ENCODE data around the gene PRPF6. TPM values are rescaled to one million over a fixed set of nuclear protein-coding genes. Genes with fewer than 3 reads are reported as not detected.

PRPF6 gene
- total RNA-seq, 4 donors from 2014 or later = 70.7 to 93.0 (median 83.9) TPM

DNA sequence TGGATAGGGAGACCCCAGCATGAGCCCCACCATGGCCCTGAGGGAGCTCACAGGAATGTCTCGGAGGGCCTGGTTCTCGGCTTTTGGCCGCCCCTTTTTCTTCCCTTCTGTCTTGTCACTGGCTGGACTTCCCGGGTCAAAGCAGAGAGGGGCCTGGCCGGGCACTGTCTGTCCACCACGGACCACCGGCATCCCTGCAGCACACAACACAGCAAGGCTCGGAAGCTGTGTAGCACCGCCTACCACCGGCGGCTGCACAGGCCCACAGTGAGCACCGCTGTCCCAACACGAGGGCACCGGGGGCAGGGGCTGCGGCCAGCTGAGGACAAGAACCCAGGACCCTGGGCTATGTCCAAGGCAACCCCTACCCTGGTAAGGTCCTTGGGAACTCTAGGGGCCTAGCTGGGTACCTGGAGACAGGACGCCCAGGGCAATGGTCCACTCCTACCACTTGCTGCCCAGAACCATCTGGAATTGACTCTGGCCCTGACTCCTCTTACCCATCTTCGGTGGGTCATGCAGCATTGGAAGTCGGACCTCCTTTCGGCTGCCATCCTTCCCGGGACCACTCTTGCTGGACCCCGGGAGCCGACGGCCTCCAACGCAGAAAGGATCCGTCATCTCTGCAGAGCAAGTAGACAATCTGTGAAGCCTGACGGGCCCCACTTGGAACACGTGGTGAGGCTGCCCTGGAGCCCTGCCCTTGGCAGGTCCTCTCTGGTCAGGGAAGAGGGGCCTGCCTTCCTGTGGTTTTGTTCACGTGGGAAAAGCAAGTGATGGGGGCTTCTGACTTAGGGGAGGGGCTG, 13.4 kb upstream of the PRPF6 start:
- H3K27ac ChIP-seq = no peak overlapping the region
- DNase-seq (ENCODE audit: low spot score in 2 of 2) = peak; percentile 56 to 76
- no peaks in the 10 kb centered on the region for H3K9me3 ChIP-seq
- TF ChIP-seq, protein P1, sequence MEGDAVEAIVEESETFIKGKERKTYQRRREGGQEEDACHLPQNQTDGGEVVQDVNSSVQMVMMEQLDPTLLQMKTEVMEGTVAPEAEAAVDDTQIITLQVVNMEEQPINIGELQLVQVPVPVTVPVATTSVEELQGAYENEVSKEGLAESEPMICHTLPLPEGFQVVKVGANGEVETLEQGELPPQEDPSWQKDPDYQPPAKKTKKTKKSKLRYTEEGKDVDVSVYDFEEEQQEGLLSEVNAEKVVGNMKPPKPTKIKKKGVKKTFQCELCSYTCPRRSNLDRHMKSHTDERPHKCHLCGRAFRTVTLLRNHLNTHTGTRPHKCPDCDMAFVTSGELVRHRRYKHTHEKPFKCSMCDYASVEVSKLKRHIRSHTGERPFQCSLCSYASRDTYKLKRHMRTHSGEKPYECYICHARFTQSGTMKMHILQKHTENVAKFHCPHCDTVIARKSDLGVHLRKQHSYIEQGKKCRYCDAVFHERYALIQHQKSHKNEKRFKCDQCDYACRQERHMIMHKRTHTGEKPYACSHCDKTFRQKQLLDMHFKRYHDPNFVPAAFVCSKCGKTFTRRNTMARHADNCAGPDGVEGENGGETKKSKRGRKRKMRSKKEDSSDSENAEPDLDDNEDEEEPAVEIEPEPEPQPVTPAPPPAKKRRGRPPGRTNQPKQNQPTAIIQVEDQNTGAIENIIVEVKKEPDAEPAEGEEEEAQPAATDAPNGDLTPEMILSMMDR (IDR thresholded peaks at IDR 0.05) = no peak
- TF ChIP-seq EP300 (IDR thresholded peaks at IDR 0.05) (no peak), POLR2A (IDR thresholded peaks at IDR 0.05) (no peak), POLR2AphosphoS5 (IDR thresholded peaks at IDR 0.05) (no peak)
- peaks cover 42% of the 10 kb centered on the region for H3K36me3 ChIP-seq
- peaks cover 20% of the 10 kb centered on the region for H3K4me1 ChIP-seq
- no peak overlapping the region for H3K4me3 ChIP-seq
- H3K27me3 ChIP-seq = no peaks in the 10 kb centered on the region
- WGBS = 91% methylated on average over 7 of the region's 28 CpGs

GRCh38 chr20:63968136-63968927, 12.6 kb upstream of the PRPF6 start:
- no peak overlapping the region for H3K27ac ChIP-seq
- peaks cover 20% of the 10 kb centered on the region for H3K4me1 ChIP-seq
- peaks cover 34% of the 10 kb centered on the region for H3K36me3 ChIP-seq
- H3K9me3 ChIP-seq = no peaks in the 10 kb centered on the region
- TF ChIP-seq, protein P1 (IDR thresholded peaks at IDR 0.05) = no peak
- TF ChIP-seq POLR2A (IDR thresholded peaks at IDR 0.05) (no peak), POLR2AphosphoS5 (IDR thresholded peaks at IDR 0.05) (no peak), EP300 (IDR thresholded peaks at IDR 0.05) (no peak)
- WGBS = 86% methylated on average over 11 of the region's 14 CpGs
- H3K27me3 ChIP-seq = no peaks in the 10 kb centered on the region
- peak in 1 of 2 donors; percentile 69 for DNase-seq (ENCODE audit: low spot score in 2 of 2)
- H3K4me3 ChIP-seq = peak overlapping the region; percentile 76

DNA sequence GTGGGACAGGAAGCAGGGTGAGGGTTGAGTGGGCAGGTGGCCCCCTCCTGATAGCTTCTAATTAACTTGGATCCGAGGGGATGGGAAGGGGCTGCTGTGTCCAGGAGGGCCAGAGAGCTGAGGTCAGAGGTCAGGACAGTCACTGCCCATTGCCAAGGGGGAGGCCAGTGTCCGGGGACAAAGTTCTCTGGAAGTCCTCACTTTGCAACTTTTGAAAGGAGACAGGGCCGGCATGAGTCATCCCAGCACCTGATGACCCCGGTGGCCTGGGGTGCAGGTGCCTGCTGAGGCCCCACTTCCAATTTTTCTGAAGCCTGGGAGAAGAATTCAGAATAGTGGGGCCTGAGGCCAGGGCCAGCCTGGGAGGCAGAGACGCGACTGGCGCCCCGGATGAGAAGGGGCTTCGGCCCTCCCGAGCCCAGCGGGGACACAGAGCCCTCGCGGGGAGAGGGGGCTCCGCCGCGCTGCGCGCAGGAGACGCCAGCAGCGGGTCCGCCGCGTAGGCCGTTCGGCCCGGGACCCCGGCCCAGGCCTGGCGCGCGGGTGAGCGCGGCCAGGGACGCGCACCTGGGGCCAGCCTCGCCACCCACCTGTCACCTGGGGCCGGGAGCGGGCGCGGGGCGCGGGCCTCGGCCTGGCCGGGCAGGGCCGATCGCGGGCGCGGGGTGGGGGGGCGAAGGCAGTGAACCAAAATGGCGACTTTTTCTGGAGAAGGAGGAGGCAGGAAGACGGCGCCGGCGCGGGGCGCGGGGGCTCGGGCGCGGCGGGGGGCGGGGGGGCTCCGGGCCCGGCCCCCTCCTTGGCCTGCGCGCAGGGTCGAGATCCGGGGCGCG, 11.8 kb upstream of the PRPF6 start:
- H3K36me3 ChIP-seq = peaks cover 25% of the 10 kb centered on the region
- H3K27me3 ChIP-seq = no peaks in the 10 kb centered on the region
- 7% methylated on average over 11 of the region's 70 CpGs for WGBS
- peak in 1 of 2 donors; percentile 67 for DNase-seq (ENCODE audit: low spot score in 2 of 2)
- H3K4me3 ChIP-seq = peak overlapping the region; percentile 76
- H3K9me3 ChIP-seq = no peaks in the 10 kb centered on the region
- H3K27ac ChIP-seq = peak overlapping the region; percentile 69
- H3K4me1 ChIP-seq = peaks cover 28% of the 10 kb centered on the region
- TF ChIP-seq POLR2AphosphoS5 (IDR thresholded peaks at IDR 0.05) = no peak
- no peak for TF ChIP-seq POLR2A (IDR thresholded peaks at IDR 0.05)
- no peak for TF ChIP-seq EP300 (IDR thresholded peaks at IDR 0.05)
- TF ChIP-seq, protein P1 (IDR thresholded peaks at IDR 0.05) = no peak

- peak within 1 kb of the TSS; percentile 76 for H3K4me3 ChIP-seq
- TF ChIP-seq, protein P1 (IDR thresholded peaks at IDR 0.05) = no peak
- DNase-seq (ENCODE audit: low spot score in 2 of 2) = peak; percentile 71 to 79
- WGBS = 6% methylated on average over 31 of the region's 73 CpGs
- H3K9me3 ChIP-seq = no peaks in the 10 kb centered on the region
- peaks cover 20% of the 10 kb centered on the region for H3K36me3 ChIP-seq
- no peaks in the 10 kb centered on the region for H3K27me3 ChIP-seq
- peak within 1 kb of the TSS; percentile 69 for H3K27ac ChIP-seq
- H3K4me1 ChIP-seq = peaks cover 32% of the 10 kb centered on the region
These were observed 10.9 kb upstream of the PRPF6 start, which contains the start of gene ZNF512B for GRCh38 chr20:63969838-63970713. Gene ZNF512B (minus strand): TSS chr20:63969930. CDS start chr20:63967950, 1,980 bp downstream.

Data from suprapubic skin (tissue), 4 donors.